K562 (cell line): ENCODE results near the gene TRMT112. TPM values are rescaled to one million over a fixed set of nuclear protein-coding genes. Genes with fewer than 3 reads are reported as not detected.

ENCODE experiments used
- ARID1B ChIP-seq: fragments of 450-650 bp; IDR thresholded peaks from 2 replicates; pipeline ENCODE4 v1.6.1; 2016; ENCODE audit warnings: antibody characterized with exemption, mild to moderate bottlenecking, inconsistent platforms
- ATF1 ChIP-seq, 2 experiments: fragments of 450-650 bp in 1 of 2; IDR thresholded peaks; 2 replicates each; pipeline ENCODE4 v1.6.1; 2016; ENCODE audit warnings: missing compliant biosample characterization in 1 of 2, missing genetic modification characterization in 1 of 2
- DMBX1 ChIP-seq: fragments of 250-450 bp; sonication (Bioruptor Pico); IDR thresholded peaks from 2 replicates; pipeline ENCODE4 v1.8.0; 2022; ENCODE audit warnings: inconsistent platforms, mild to moderate bottlenecking, moderate library complexity, borderline replicate concordance
- DPF2 ChIP-seq: fragments of 450-650 bp; IDR thresholded peaks from 2 replicates; pipeline ENCODE4 v1.6.1; 2016
- ELF2 ChIP-seq: fragments of 250-450 bp; sonication (Bioruptor Pico); IDR thresholded peaks from 2 replicates; pipeline ENCODE4 v1.5.0; 2021; ENCODE audit warnings: mild to moderate bottlenecking
- GTF2F1 ChIP-seq: IDR thresholded peaks from 2 replicates; pipeline ENCODE4 v1.6.1; 2011; ENCODE audit warnings: low read depth, low read length, improper control_type of control experiment
- JUN ChIP-seq, 2 experiments: sonication (generic) in 1 of 2; formaldehyde crosslinking in 1 of 2; IDR thresholded peaks; 2 replicates each; pipeline versions ENCODE4 v1.6.1 to v1.8.0; 2012 to 2022; ENCODE audit warnings: borderline replicate concordance in 2 of 2, mild to moderate bottlenecking in 2 of 2, improper control_type of control experiment in 1 of 2, low read depth in 1 of 2, low read length in 1 of 2, missing genetic modification reagents in 1 of 2
- JUNB ChIP-seq: fragments of 450-650 bp; formaldehyde crosslinking; conservative IDR thresholded peaks from 2 replicates; pipeline ENCODE4 v1.4.0; 2020; ENCODE audit warnings: mild to moderate bottlenecking
- MCM5 ChIP-seq: fragments of 450-650 bp; IDR thresholded peaks from 2 replicates; pipeline ENCODE4 v1.6.1; 2016; ENCODE audit warnings: low read depth
- MTA2 ChIP-seq: fragments of 450-650 bp; IDR thresholded peaks from 2 replicates; pipeline ENCODE4 v1.6.1; 2016; ENCODE audit warnings: low read depth
- MYC ChIP-seq, 2 experiments: fragments of 250-450 bp in 1 of 2; sonication (Bioruptor Pico) in 1 of 2; IDR thresholded peaks; 2 replicates each; pipeline versions ENCODE4 v1.5.1 to v1.6.1; 2012 to 2021; ENCODE audit warnings: low read depth in 2 of 2, borderline replicate concordance in 1 of 2, improper control_type of control experiment in 1 of 2, low read length in 1 of 2, mild to moderate bottlenecking in 1 of 2, moderate library complexity in 1 of 2
- PKNOX1 ChIP-seq: fragments of 450-650 bp; IDR thresholded peaks from 2 replicates; pipeline ENCODE4 v1.6.1; 2016
- POLR2A ChIP-seq: fragments of 450-650 bp; conservative IDR thresholded peaks from 2 replicates; pipeline ENCODE4 v1.6.1; 2016
- SMARCE1 ChIP-seq: fragments of 450-650 bp; IDR thresholded peaks from 2 replicates; pipeline ENCODE4 v1.7.1; 2016; ENCODE audit warnings: mild to moderate bottlenecking
- SREBF1 ChIP-seq: fragments of 150-350 bp; IDR thresholded peaks from 2 replicates; pipeline ENCODE4 v1.6.1; 2014; ENCODE audit warnings: antibody characterized with exemption, low read depth, low read length, borderline replicate concordance
- STAG1 ChIP-seq: sonication (generic); formaldehyde crosslinking; IDR thresholded peaks from 2 replicates; pipeline ENCODE4 v1.5.0; 2020; ENCODE audit warnings: missing genetic modification reagents, borderline replicate concordance
- TAF1 ChIP-seq: IDR thresholded peaks from 2 replicates; pipeline ENCODE4 v1.6.1; 2011; ENCODE audit warnings: mild to moderate bottlenecking, low read length, moderate library complexity; ENCODE audit not compliant: insufficient read depth, control insufficient read depth, severe bottlenecking; ENCODE audit errors: extremely low read depth
- TBL1XR1 ChIP-seq, 2 experiments: IDR thresholded peaks; 2 replicates each; pipeline ENCODE4 v1.6.1; 2012; ENCODE audit warnings: improper control_type of control experiment in 2 of 2, low read length in 2 of 2, mild to moderate bottlenecking in 1 of 2
- TRIM24 ChIP-seq, 2 experiments: fragments of 450-650 bp; IDR thresholded peaks; 2 replicates each; pipeline ENCODE4 v1.6.1; 2016
- ZBTB2 ChIP-seq: fragments of 450-650 bp; IDR thresholded peaks from 2 replicates; pipeline ENCODE4 v1.6.1; 2016; ENCODE audit warnings: antibody characterized with exemption
- ZBTB7A ChIP-seq: IDR thresholded peaks from 2 replicates; pipeline ENCODE4 v1.6.1; 2011; ENCODE audit warnings: low read depth, mild to moderate bottlenecking, low read length, moderate library complexity, borderline replicate concordance; ENCODE audit not compliant: control insufficient read depth
- ZBTB9 ChIP-seq: fragments of 450-650 bp; formaldehyde crosslinking; IDR thresholded peaks from 2 replicates; pipeline ENCODE4 v1.4.0; 2020; ENCODE audit warnings: mild to moderate bottlenecking, moderate library complexity
- ZNF212 ChIP-seq: fragments of 450-650 bp; formaldehyde crosslinking; IDR thresholded peaks from 2 replicates; pipeline ENCODE4 v1.4.0; 2020; ENCODE audit warnings: mild to moderate bottlenecking
- polyA plus RNA-seq, 8 experiments: library from polyadenylated mRNA; depleted of rRNA in 4 of 8; stranded (reverse) in 5 of 8; unstranded in 3 of 8; fragments of >200 nt; fragmentation: Nextera tagmentation in 2 of 8; fragmentation: Illumina TruSeq in 1 of 8; extraction: Ambion mirVana in 2 of 8; extraction: Trizol in 1 of 8; gene quantifications; 2 replicates each; pipeline versions ENCODE4 v1.2.1 to v1.2.3, GENCODE V29; 2011 to 2014; ENCODE audit warnings: inconsistent platforms in 1 of 8, missing spikeins in 1 of 8
- total RNA-seq, 7 experiments: library from RNA; depleted of rRNA in 6 of 7; stranded (reverse); fragments of >200 nt in 6 of 7; fragmentation: Illumina TruSeq in 2 of 7; extraction: Trizol in 2 of 7; gene quantifications; 2 replicates each; pipeline versions ENCODE4 v1.2.1 to v1.2.3, GENCODE V29; 2011 to 2021; ENCODE audit warnings: low replicate concordance in 1 of 7
- TF ChIP-seq, protein P1 (sequence below): sonication (generic); formaldehyde crosslinking; IDR thresholded peaks from 2 replicates; pipeline ENCODE4 v1.8.0; 2022; ENCODE audit warnings: mild to moderate bottlenecking, missing genetic modification reagents

TRMT112 gene
- total and polyA plus RNA-seq, 9 of the 15 experiments (the other 6 are each of a cell fraction or from before 2014, with no cell fraction given): 162 to 444 (median 300) TPM

GRCh38 chr11:64355078-64355940 lies 38.0 kb upstream of the TRMT112 start (continued):
- peak; percentile 99 for TF ChIP-seq ZBTB7A
- TF ChIP-seq DPF2: peak; percentile 84
- TF ChIP-seq JUNB (CRISPR knock-in tag): peak; percentile 52; the same call in 1 of the 2 replicates
- TF ChIP-seq ATF1 (CRISPR knock-in tag; IDR thresholded peaks at IDR 0.05): no peak
- TF ChIP-seq ATF1 (tag; IDR thresholded peaks at IDR 0.05): peak; percentile 72
- TF ChIP-seq ZBTB9 (CRISPR knock-in tag): peak; percentile 78
- TF ChIP-seq ELF2 (CRISPR knock-in tag): peak; percentile 59; the same call in 1 of the 2 replicates
- TF ChIP-seq SREBF1: peak; percentile 68; the same call in 1 of the 2 replicates
- TF ChIP-seq TAF1: no peak
- no peak for TF ChIP-seq GTF2F1
- peak in 1 of 2 experiments; percentile 24; a peak in 1 of 4 replicates for TF ChIP-seq TBL1XR1 (IDR thresholded peaks at IDR 0.05; ENCODE audit: low read length in 2 of 2)
- peak; percentile 75; the same call in 1 of the 2 replicates for TF ChIP-seq MYC (IDR thresholded peaks at IDR 0.05; ENCODE audit: low read depth, low read length)
- TF ChIP-seq MYC (CRISPR knock-in tag; IDR thresholded peaks at IDR 0.05; ENCODE audit: borderline replicate concordance, low read depth): no peak; the same call in 1 of the 2 replicates
- peak; percentile 87 for TF ChIP-seq SMARCE1
- TF ChIP-seq MTA2: peak; percentile 16; the same call in 1 of the 2 replicates
- peak; percentile 75 for TF ChIP-seq ARID1B
- peak; percentile 66 for TF ChIP-seq POLR2A
- peak; percentile 42; the same call in 1 of the 2 replicates for TF ChIP-seq PKNOX1
- no peak for TF ChIP-seq ZNF212
- TF ChIP-seq MCM5: no peak
- peak; percentile 62; the same call in 1 of the 2 replicates for TF ChIP-seq STAG1 (CRISPR knock-in tag)
- TF ChIP-seq, protein P1, sequence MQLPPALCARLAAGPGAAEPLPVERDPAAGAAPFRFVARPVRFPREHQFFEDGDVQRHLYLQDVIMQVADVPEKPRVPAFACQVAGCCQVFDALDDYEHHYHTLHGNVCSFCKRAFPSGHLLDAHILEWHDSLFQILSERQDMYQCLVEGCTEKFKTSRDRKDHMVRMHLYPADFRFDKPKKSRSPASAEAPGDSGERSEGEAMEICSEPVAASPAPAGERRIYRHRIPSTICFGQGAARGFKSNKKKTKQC (CRISPR knock-in tag): peak; percentile 73; the same call in 1 of the 2 replicates
- TF ChIP-seq DMBX1: peak; percentile 39; the same call in 1 of the 2 replicates
- TF ChIP-seq ZBTB2: peak; percentile 93
- peak in 1 of 2 experiments; percentile 46; a peak in 1 of 4 replicates for TF ChIP-seq TRIM24 (IDR thresholded peaks at IDR 0.05)
- TF ChIP-seq JUN (IDR thresholded peaks at IDR 0.05; ENCODE audit: borderline replicate concordance, low read depth, low read length): peak; percentile 66
- no peak for TF ChIP-seq JUN (CRISPR knock-in tag; IDR thresholded peaks at IDR 0.05; ENCODE audit: borderline replicate concordance)
